ENCODE data around the gene FBXW10B.

- no peak for TF ChIP-seq POLR2A (IDR thresholded peaks at IDR 0.05)
- no peak for TF ChIP-seq CTCF (IDR thresholded peaks at IDR 0.05)
- no peak for TF ChIP-seq EP300 (IDR thresholded peaks at IDR 0.05)
Observed at GRCh38 chr17:15663691-15664090, 44.2 kb upstream of the FBXW10B start.

Data from upper lobe of left lung (tissue), 4 donors.